ENCODE data around the gene OR7G2.

DNA sequence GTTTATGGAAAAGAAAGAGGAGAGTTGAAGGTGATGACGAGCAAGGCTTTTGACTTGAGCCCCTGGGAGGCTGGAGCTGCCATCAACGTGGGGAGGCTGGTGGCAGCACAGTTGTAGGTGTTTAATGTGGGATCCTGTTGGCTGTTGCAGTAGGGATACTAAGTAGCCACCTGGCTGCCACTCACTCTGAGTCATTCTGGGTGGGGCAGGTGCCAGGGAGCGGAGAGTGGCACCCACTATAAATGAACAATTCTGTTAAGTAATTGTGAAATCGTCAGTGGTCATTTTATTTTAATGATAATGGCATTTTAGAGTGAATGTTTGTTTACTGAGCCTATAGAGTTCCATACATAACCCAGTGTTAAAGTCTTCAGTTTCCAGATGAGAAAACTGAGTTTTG lies 42.7 kb upstream of the OR7G2 start:
- TF ChIP-seq, protein P1, sequence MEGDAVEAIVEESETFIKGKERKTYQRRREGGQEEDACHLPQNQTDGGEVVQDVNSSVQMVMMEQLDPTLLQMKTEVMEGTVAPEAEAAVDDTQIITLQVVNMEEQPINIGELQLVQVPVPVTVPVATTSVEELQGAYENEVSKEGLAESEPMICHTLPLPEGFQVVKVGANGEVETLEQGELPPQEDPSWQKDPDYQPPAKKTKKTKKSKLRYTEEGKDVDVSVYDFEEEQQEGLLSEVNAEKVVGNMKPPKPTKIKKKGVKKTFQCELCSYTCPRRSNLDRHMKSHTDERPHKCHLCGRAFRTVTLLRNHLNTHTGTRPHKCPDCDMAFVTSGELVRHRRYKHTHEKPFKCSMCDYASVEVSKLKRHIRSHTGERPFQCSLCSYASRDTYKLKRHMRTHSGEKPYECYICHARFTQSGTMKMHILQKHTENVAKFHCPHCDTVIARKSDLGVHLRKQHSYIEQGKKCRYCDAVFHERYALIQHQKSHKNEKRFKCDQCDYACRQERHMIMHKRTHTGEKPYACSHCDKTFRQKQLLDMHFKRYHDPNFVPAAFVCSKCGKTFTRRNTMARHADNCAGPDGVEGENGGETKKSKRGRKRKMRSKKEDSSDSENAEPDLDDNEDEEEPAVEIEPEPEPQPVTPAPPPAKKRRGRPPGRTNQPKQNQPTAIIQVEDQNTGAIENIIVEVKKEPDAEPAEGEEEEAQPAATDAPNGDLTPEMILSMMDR (IDR thresholded peaks at IDR 0.05): no peak
- TF ChIP-seq POLR2A (IDR thresholded peaks at IDR 0.05): no peak
